GM12891 (cell line): ENCODE measurements around the gene ARMC12.

Experiments used
- POLR2A ChIP-seq: IDR thresholded peaks from 2 replicates; pipeline ENCODE4 v1.6.1; 2011; ENCODE audit warnings: low read depth, low read length, control low read depth
- POLR2AphosphoS5 ChIP-seq: IDR thresholded peaks from 2 replicates; pipeline ENCODE4 v1.6.1; 2011; ENCODE audit warnings: low read depth, low read length, control low read depth
- SPI1 ChIP-seq: IDR thresholded peaks from 2 replicates; pipeline ENCODE4 v1.6.1; 2011; ENCODE audit warnings: low read depth, low read length, control low read depth
- TAF1 ChIP-seq: IDR thresholded peaks from 2 replicates; pipeline ENCODE4 v1.6.1; 2011; ENCODE audit warnings: low read depth, low read length, control low read depth

DNA sequence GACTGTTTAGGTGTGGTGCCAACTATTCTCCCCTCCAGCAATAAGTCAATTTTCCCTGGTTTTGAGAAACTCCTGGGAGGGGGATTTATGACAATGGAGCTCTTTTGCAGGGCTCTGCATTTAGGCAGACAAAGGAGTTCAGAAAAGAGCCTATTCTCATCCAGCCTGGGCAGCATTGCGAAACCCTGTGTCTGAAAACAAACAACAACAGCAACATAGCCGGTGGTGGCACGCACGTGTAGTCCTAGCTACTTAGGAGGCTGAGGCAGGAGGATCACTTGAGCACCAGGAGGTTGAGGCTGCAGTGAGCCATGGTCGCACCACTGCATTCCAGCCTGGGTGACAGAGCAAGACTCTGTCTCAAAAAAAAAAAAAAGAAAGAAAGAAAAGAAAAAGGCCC lies 53.9 kb downstream of the ARMC12 start:
- TF ChIP-seq POLR2AphosphoS5 (no peak), TAF1 (no peak), SPI1 (no peak), POLR2A (no peak)
